GM18861 (cell line): ENCODE data around the gene MTHFSD.

Source experiments
- ATAC-seq: cut with Tn5 transposase; IDR thresholded peaks from one replicate; pipeline ENCODE4 v1.9.1; 2021; ENCODE audit not compliant: unreplicated experiment

Gene MTHFSD

DNA sequence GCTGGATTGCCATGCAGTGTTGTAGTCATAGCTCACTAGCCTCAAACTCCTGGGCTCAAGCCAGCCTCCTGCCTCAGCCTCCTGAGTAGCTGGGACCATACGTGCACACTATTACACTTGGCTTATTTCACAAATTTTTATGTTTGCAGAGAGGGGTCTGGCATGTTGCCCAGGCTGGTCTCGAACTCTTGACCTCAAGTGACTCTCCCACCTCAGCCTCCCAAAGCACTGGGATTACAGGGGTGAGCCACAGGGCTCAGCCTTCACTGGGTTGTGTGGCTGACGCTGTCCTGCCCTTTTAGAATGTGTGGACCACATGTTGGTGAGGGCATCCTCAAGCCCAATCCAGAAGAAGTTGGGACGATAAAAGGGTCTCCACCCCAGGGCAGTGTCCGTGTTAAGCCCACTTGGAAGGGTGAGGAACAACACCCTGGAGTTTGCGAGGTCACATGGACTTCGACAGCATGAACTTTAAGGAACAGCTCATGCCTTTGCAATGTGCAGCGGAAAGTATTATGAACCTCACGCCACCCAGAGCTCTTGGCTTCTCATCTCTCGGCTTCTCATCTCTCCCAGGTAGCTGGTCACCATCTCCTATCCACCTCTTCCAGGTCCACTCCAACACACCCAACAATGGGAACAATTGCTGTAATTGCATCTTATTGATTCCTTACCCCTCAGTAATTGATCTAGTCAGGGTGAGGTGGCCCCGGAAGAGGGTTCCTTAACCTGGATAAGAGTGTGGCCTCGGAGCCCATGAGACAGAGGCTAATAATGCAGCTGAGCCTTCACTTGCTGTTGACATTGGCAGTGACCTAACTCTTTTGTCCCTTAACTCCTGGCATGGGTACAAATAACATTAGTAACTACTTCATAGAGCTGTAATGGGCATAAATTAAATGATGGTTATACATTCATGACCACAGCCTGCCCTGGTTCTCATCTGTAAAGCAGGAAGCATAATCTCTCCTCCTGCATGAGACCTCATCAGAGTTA is 30.0 kb upstream of the MTHFSD start:
- ATAC-seq: no peak

DNA sequence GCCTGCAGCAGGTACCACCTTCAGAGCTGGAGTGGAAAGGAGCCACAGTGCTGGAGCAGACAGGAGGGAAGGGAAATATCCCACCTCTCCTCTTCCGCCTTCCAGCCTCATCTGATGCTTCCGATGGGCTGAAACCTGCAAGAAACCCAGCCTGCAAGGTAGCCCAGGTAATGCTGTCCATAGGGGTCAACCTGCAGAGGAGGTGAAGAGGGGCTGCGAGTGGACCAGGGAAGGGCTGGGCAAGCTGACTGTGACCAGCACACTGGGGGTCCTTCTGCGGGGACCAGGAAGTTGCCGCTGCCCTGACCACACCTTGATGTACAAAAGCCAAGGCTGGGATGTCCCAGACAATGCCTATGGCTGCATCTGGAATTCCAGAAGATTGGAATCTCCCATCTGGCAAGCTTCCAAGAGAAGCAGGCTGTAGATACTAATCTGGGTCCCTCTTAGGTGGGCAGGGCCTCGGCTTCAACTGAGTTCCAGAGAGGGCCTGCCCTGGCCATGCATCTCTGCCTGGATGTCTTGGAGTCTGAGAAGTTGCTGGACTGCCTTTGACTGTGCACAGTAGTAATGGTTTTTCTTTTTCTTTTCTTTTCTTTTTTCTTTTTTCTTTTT is 29.1 kb upstream of the MTHFSD start:
- no peak for ATAC-seq

DNA sequence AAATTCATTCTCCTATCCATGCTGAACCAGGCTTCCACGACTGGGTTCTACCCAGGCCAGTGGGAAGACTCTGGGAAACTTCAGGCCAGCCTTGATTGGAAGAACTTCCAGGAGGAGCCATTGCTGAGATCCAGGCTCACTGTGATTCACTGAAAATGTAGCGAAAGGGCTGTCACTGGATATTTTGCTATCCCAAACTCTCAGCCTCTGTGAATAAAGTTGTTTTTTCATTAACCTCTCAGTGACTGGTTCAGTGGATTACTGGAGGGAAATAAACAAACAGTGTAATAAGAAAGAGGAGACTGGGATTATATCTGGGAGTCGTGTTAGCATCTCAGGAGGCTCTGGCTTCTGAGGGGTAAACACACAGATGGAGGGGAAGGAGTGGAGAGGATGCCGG is 26.4 kb upstream of the MTHFSD start:
- ATAC-seq: no peak

GRCh38 chr16:86580791-86581170 is 25.7 kb upstream of the MTHFSD start:
- no peak for ATAC-seq

DNA sequence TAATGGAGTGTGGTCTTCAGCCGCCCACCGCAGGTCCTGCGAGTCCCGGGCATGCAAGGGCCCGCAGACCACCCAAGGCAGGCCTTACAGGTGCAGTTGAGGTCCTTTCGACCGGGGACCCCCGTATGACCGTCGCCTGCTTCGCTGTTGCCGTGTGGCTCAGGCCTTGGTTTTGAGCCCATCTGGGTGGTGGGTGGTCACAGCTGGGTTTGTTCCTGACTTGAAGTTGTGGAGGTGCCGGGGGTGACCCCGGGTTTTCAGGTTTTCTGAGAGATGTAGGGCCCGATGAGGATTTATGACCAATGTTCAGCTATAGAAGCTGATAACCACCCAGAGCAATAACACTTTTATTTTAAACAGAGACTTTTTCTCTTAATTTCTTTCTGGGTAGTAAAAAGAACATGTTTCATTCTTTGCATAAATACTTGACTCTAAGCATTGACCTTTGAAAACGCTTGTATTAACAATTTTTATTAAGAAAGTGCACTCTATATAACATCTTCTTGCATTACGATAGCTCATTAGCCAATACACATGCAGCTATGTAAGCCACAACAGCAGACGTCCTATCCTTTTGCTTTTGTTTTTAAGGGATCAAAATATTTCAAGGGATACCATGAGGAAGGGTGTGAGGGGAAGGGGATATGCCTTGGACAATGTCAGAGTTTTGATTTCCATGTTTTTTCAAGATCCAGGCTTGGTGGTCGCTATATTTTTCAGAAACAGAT is 25.2 kb upstream of the MTHFSD start:
- no peak for ATAC-seq

DNA sequence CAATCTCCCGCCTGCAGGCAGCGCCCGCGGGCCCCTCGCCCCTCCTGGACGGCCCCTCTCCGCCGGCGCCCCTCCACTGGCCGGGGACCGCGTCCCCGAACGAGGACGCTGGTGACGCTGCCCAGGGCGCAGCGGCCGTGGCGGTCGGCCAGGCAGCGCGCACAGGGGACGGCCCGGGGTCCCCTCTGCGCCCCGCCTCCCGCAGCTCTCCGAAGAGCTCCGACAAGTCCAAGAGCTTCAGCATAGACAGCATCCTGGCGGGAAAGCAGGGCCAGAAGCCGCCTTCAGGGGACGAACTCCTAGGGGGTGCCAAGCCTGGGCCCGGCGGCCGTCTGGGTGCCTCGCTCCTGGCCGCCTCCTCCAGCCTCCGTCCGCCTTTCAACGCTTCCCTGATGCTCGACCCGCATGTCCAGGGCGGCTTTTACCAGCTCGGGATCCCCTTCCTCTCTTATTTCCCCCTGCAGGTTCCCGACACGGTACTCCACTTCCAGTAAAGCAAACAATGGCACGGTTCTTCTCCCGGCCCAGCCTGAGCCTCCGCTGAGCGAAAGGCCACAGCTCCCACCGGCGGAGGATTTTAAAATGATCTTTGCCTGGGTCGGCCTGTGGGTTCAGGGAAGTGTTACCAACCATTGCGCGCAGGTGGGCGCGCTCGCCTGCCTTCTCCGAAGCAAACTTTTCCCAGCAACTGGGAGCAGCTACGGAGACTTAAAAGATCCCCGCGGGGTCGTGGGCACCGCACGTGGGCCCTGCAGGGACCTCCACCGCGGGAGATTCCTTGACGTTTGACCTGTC is 24.4 kb upstream of the MTHFSD start:
- ATAC-seq: no peak

DNA sequence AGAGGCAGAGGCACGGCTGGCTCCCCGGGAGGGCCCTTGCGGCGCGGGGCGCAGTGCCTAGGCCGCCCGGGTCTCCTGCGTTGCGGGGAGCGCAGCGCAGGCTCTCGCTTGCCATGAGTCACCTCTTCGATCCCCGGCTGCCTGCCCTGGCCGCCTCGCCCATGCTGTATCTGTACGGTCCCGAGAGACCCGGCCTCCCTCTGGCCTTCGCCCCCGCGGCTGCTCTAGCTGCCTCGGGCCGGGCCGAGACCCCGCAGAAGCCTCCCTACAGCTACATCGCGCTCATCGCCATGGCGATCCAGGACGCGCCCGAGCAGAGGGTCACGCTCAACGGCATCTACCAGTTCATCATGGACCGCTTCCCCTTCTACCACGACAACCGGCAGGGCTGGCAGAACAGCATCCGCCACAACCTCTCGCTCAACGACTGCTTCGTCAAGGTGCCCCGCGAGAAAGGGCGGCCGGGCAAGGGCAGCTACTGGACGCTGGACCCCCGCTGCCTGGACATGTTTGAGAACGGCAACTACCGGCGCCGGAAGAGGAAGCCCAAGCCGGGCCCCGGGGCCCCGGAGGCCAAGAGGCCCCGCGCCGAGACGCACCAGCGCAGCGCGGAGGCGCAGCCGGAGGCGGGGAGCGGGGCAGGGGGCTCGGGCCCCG is 23.7 kb upstream of the MTHFSD start:
- ATAC-seq: no peak

DNA sequence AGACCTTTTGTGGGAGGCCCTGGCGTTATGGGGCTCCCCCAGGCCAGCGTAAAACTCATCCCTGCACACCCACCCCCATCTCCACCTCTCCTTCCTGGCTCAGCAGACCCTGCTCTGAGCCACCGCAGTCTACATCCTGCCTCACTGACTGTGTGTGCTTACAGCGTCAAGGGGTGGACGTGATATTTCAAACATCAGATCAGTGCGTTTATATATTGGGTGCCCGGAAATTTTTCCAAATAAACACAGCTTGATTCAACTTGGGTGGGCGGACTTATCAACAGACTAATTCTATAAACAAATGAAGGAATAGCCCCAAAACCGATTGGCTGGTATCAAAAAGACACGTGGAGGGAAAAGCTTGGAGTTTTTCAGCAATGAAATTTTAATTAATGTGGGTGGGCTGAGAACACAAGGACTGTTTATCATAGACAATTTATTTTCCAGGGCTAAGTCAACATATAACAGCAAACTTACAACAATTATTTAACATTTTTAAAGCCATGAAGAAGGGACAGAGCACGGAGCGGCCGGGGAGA is 23.1 kb upstream of the MTHFSD start, which contains the start of gene FOXL1:
Gene FOXL1, plus strand, starts transcription at position 489 of the 539 bp plus-strand sequence. CDS start 175 bp downstream, outside the sequence.
- ATAC-seq: no peak

DNA sequence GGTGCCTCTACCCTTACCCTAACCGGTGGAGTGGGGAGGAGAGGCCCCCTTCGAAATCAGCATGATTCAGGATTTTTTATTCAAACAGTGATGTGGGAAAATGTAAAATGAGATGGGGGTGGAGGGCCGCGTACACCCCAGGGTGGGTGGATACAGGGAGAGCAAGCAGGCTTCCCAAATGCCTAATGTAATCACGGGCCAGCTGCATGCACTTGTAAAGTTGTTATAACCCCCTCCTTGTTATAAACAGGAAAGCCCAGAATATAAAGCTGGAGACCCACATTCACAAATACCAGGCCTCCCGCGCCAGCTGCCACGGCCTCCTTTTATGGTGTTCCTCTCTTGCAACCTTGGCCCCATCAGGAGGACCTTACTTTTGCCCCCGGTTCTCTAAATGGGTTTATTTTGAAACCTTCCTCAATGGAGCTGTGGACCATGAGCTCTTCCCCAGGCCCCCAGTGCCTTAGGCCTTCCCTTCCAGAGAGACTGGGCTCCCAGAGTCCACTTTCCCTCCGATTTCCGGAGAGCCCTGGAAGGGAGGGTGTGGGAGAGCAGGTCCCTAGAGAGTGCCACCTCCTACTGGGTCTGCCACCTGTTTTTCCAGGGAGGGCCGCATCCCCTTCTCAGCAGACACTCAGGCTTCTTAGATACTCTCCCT is 22.4 kb upstream of the MTHFSD start:
- no peak for ATAC-seq

DNA sequence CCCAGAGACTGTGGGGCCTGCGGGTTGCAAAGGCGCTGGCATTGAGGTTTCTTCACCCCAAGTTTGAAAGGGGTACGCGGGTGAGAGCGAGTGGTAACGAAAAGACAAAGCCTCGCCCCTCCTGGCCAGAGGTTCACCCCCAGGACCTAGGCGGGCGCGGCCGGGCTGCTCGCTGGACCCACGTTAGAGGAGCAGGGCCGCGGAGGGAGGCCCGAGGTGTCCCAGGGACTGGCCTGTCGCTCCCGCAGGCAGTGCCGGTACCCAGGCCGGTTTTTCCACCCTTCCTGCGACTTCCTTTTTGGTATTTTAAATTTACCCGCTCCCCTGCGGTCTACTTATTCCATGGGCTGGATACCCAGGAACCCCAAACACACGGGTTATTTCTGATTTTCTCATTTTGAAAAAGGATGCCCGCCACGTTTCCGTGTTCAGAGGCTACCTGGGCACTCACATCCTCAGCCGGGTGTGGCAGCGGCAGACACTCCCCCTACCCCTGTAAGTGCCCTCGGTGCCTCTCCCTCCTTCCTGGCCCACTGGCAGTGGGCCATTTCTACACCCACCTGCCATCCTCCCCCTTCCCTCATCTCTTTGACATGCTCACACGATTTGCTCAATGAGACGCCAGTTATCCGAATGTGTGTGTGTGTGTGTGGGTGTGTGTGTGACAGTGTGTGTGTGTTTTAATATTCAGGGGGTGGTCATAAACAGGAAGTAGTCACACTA is 21.7 kb upstream of the MTHFSD start:
- ATAC-seq: no peak

DNA sequence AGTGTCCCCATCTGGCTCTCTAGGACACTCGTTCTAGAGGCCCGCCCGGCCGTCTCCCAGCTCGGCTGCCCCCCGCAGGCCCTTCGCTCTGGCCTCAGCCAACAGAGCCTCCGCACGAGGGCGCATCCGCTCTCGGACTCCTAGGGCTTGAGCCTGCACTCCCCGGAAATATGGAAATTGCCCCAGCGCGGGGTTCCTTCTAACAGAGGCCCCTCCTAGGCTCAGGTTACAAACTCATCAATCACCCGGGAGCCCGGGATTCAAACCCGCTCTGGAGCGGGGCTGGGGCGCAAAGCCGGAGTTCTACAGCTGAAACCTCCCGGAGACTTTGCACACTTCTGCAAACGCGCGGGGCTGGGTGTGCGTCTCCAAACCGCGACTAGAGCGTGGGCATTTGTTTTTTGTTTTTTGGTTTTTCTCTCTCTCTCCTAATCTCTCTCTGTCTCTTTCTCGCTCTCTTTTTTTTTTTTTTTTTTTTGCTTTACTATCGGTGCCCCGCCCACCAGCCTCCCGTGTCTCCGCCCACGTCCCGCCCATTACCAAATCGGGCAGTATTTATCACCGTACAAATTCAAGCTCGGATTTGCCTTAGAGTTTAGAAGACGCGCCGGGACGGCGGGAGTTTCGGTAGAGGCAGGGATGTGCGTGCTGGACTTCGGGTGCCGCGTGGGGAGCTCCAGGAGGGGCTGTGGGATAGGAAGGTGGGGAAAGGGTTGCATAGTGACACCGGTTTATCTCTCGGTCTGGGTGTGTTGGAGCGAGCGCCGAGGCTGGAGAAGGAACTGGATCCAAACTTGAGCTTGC is 20.9 kb upstream of the MTHFSD start:
- no peak for ATAC-seq

DNA sequence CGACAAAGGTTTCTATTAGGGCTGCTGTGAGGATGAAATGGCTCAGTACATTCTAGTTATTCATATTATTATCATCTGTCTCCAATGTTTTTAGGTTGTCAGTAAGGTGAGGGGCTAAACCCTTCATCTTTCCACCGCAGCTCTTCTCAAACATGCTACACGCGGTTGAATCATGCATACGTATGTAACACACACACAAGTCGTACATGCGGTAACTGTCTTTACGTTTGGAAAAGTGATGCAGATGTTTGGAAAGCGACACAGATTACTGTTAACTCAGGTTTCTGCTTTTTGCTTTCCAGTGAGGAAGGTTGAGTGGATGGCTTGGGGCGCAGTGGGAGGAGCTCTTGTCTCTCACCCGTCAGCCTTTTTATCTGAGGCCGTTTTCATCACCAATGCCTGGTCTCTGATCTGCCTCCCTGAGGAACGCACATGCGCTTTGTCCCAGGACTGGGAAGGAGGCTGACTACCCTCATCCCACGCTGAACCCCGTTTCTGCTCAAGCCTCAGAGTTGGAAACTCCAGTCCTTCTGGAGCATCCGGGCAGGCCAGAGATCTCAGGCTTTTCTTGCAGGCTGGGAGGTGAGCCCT is 20.2 kb upstream of the MTHFSD start:
- no peak for ATAC-seq

GRCh38 chr16:86574646-86575045 is 19.6 kb upstream of the MTHFSD start:
- ATAC-seq: no peak

DNA sequence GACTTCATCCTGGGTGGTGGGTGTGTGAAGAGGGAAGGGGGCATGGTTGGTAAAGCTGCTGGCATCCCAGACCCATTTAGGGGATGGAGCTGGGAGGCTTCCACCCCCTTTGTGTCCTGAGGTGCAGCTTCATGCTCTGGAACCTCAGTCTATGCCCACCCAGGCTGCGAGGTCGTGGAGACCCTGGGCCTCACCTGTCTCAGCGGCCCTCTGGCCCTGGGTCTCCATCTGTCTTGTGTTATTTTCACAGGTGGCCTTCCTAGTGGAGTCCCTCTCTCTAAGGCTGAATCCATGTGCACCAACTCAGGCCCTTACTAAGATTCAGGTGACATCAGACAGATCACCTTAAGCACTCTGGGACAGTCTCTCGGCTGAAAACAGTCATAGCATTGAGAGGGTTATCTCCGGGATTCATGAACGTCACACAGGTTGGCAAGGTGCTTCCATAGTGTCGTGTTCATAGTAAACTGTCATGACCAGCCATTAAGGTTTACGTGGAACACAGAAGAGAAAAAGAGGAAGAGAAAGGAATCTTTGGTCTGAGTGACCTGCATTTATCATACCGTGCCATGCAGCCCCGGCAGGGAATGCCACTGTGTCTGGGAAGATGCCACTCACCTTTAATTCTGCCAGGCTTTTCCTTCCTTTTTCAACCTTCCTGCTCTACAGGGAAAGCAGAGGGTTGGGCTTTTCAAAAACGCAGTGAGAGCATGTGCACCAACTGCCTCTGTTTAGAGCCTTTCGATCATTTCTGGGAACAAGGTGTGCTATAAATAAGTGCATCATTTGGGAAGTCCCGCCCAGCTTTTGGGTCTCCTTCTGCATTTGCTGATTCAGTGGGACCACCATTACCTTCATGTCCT is 18.8 kb upstream of the MTHFSD start:
- no peak for ATAC-seq

DNA sequence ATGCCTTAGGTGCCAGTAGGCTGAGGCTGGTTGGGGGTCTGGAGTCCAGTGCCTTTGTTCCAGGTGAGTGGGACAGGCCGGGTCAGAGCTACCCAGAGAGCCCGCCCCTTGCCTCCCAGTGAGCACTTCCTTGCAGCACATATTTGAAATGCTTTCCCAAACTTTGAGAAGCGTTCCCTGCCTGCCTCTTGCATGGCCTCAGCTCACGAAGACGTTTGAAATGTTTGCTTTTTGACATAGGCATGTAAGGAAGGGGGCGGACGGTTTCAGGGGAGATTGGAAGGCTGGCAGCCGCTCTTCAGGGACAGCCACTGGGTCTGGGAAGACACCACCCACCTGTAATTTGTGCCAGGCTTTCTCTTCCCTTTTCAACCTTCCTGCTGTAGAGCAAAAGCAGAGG is 18.2 kb upstream of the MTHFSD start:
- no peak for ATAC-seq

DNA sequence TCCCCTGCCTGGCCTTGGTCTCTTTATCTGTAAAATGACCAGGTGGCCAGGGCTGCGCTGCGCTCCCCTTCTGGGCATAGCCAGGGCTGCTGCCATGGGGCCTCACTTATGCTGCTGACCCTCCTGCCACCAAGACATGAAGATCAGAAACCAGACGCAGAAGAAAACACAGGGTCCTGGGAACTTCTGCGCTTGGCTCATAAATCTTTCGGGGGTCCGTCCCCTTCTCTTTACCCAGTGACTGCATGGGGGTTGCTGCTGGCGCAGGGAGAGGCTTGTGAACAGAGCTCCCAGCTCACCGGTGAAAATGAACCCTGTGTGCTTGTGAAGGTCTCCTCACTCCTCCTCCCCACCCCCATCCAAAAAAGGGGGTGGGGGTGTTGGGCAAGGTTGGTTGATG is 17.6 kb upstream of the MTHFSD start:
- ATAC-seq: no peak

GRCh38 chr16:86572041-86572521 is 17.0 kb upstream of the MTHFSD start:
- no peak for ATAC-seq
